Measurements from ENCODE around the gene ZNF518A. TPM values are rescaled to one million over a fixed set of nuclear protein-coding genes. Genes with fewer than 3 reads are reported as not detected.

Gene ZNF518A
- total RNA-seq, 1 experiment from 2014 or later = 26.1 TPM

GRCh38 chr10:96112531-96112930 is 17.6 kb upstream of the ZNF518A start:
- DNase-seq (ENCODE audit: low read depth, low spot score) (no peak), ATAC-seq (no peak)
- Histone ChIP-seq H3K4me3 (ENCODE audit: low read depth in 2 of 2, low read length in 2 of 2) (no peak overlapping the region), H3K9me3 (ENCODE audit: control insufficient read depth, insufficient read depth, low read depth, low read length) (no peaks in the 10 kb centered on the region), H3K4me1 (ENCODE audit: control insufficient read depth, insufficient read depth, low read length) (no peaks in the 10 kb centered on the region), H3K27me3 (ENCODE audit: control insufficient read depth, insufficient read depth, low read length) (peaks cover 42% of the 10 kb centered on the region), H3K36me3 (ENCODE audit: control insufficient read depth, insufficient read depth, low read length) (no peaks in the 10 kb centered on the region), H3K27ac (ENCODE audit: low read length) (no peak overlapping the region)
- no TSS peak for BruUV-seq (replicated peaks)
- in situ Hi-C loops (cut with HindIII; ENCODE audit: low pct_unique_long_range_greater_than_20kb, low sequenced_read_pairs) (no loop called here), intact Hi-C loops (cut with micrococcal nuclease; ENCODE audit: unreplicated experiment) (no loop called here)
- ChIA-PET CTCF (no interaction called here), POLR2A (no interaction called here)
- TF ChIP-seq CTCF (IDR thresholded peaks at IDR 0.05) = no peak
- TF ChIP-seq POLR2AphosphoS5 (IDR thresholded peaks at IDR 0.05; ENCODE audit: low read depth, low read length) = no peak
- TF ChIP-seq TCF7L2 (IDR thresholded peaks at IDR 0.05; ENCODE audit: low read depth, low read length) = no peak
- no peak for TF ChIP-seq SIN3A (IDR thresholded peaks at IDR 0.05; ENCODE audit: borderline replicate concordance, insufficient read depth, low read depth, low read length)

GRCh38 chr10:96118604-96119450 is 11.3 kb upstream of the ZNF518A start:
- ChIA-PET POLR2A (interaction anchor here (0.6 kb wide), 1 partner anchor 31 kb away, joined by 3 read pairs; no protein-coding TSS in a partner anchor), CTCF (no interaction called here)
- no peaks in the 10 kb centered on the region for H3K4me1 ChIP-seq (ENCODE audit: control insufficient read depth, insufficient read depth, low read length)
- no peak for TF ChIP-seq SIN3A (IDR thresholded peaks at IDR 0.05; ENCODE audit: borderline replicate concordance, insufficient read depth, low read depth, low read length)
- no peak for TF ChIP-seq CTCF (IDR thresholded peaks at IDR 0.05)
- TF ChIP-seq POLR2AphosphoS5 (IDR thresholded peaks at IDR 0.05; ENCODE audit: low read depth, low read length) = no peak
- TF ChIP-seq TCF7L2 (IDR thresholded peaks at IDR 0.05; ENCODE audit: low read depth, low read length) = no peak; the same call in 1 of the 2 replicates
- TF ChIP-seq REST (IDR thresholded peaks at IDR 0.05; ENCODE audit: insufficient read depth in 1 of 2, low read depth in 2 of 2, low read length in 1 of 2) = no peak
- no peaks in the 10 kb centered on the region for H3K36me3 ChIP-seq (ENCODE audit: control insufficient read depth, insufficient read depth, low read length)
- in situ Hi-C loops (cut with HindIII; ENCODE audit: low pct_unique_long_range_greater_than_20kb, low sequenced_read_pairs) = no loop called here
- intact Hi-C loops (cut with micrococcal nuclease; ENCODE audit: unreplicated experiment) = no loop called here
- peak overlapping the region; percentile 68 for H3K27ac ChIP-seq (ENCODE audit: low read length)
- DNase-seq (ENCODE audit: low read depth, low spot score) (peak; percentile 80), ATAC-seq (peak; percentile 97)
- H3K9me3 ChIP-seq (ENCODE audit: control insufficient read depth, insufficient read depth, low read depth, low read length) = no peaks in the 10 kb centered on the region
- no TSS peak for BruUV-seq (replicated peaks)
- peak overlapping the region; percentile 57 to 63 for H3K4me3 ChIP-seq (ENCODE audit: low read depth in 2 of 2, low read length in 2 of 2)
- peaks cover 17% of the 10 kb centered on the region; the same call in 1 of the 2 replicates for H3K27me3 ChIP-seq (ENCODE audit: control insufficient read depth, insufficient read depth, low read length)
